Dendritic cell treated with granulocyte-macrophage colony-stimulating factor and Interleukin-4, amounts not matched to agents 40 ng/mL and 50 ng/mL, for 4 days (primary cell): Measurements from ENCODE around the gene STK25.

Experiments used
- H3K27ac Mint-ChIP-seq: one replicate; pipeline ENCODE4 v1.8.0; 2022; ENCODE audit warnings: mild to moderate bottlenecking, mixed read lengths
- H3K27me3 Mint-ChIP-seq: one replicate; pipeline ENCODE4 v1.8.0; 2022; ENCODE audit warnings: mild to moderate bottlenecking, mixed read lengths
- H3K36me3 Mint-ChIP-seq: one replicate; pipeline ENCODE4 v1.8.0; 2022; ENCODE audit warnings: low read depth, mixed read lengths
- H3K4me1 Mint-ChIP-seq: one replicate; pipeline ENCODE4 v1.8.0; 2022; ENCODE audit warnings: low read depth, mixed read lengths
- H3K4me3 Mint-ChIP-seq: one replicate; pipeline ENCODE4 v1.8.0; 2022; ENCODE audit warnings: mild to moderate bottlenecking, moderate library complexity, mixed read lengths
- H3K9me3 Mint-ChIP-seq: one replicate; pipeline ENCODE4 v1.8.0; 2022; ENCODE audit warnings: mixed read lengths
- intact Hi-C: fragments of 100-400 bp; cut with micrococcal nuclease; formaldehyde crosslinking; loops from one replicate; pipeline ENCODE4 v1.15.0; 2022

STK25 gene

GRCh38 chr2:241545523-241546473, 37.4 kb upstream of the STK25 start:
- intact Hi-C loops = no loop called here
- peaks cover 1% of the 10 kb centered on the region for H3K4me1 Mint-ChIP-seq
- H3K4me3 Mint-ChIP-seq = no peak overlapping the region

GRCh38 chr2:241545106-241545505, 36.7 kb upstream of the STK25 start:
- Mint-ChIP-seq H3K4me1 (peaks cover 7% of the 10 kb centered on the region), H3K4me3 (no peak overlapping the region), H3K27ac (no peak overlapping the region), H3K36me3 (no peaks in the 10 kb centered on the region), H3K9me3 (no peaks in the 10 kb centered on the region), H3K27me3 (peaks cover 37% of the 10 kb centered on the region)
- intact Hi-C loops = no loop called here

More at GRCh38 chr2:241545523-241546473, 37.4 kb upstream of the STK25 start:
- peaks cover 31% of the 10 kb centered on the region for H3K27me3 Mint-ChIP-seq
- no peaks in the 10 kb centered on the region for H3K9me3 Mint-ChIP-seq
- no peak overlapping the region for H3K27ac Mint-ChIP-seq
- no peaks in the 10 kb centered on the region for H3K36me3 Mint-ChIP-seq

DNA sequence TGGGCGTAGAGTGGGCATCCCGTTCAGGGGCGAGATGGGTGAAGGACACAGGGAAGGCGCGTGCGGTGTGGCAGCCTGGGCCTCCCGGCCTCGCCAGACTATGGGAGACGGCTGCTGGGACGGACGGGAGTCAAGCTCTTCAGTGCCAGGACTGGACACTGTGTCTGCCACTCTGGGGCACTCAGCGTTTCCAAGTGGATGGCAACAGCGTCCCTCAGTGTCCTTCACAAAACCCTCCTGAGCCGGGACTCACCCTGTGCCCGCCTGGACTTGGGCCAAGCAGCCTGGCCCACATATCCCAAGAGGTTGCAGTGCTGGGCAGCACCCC, 33.9 kb upstream of the STK25 start:
- Mint-ChIP-seq H3K27ac (no peak overlapping the region), H3K9me3 (no peaks in the 10 kb centered on the region), H3K36me3 (no peaks in the 10 kb centered on the region), H3K27me3 (peaks cover 49% of the 10 kb centered on the region), H3K4me3 (no peak overlapping the region), H3K4me1 (peaks cover 7% of the 10 kb centered on the region)
- intact Hi-C loops = no loop called here

DNA sequence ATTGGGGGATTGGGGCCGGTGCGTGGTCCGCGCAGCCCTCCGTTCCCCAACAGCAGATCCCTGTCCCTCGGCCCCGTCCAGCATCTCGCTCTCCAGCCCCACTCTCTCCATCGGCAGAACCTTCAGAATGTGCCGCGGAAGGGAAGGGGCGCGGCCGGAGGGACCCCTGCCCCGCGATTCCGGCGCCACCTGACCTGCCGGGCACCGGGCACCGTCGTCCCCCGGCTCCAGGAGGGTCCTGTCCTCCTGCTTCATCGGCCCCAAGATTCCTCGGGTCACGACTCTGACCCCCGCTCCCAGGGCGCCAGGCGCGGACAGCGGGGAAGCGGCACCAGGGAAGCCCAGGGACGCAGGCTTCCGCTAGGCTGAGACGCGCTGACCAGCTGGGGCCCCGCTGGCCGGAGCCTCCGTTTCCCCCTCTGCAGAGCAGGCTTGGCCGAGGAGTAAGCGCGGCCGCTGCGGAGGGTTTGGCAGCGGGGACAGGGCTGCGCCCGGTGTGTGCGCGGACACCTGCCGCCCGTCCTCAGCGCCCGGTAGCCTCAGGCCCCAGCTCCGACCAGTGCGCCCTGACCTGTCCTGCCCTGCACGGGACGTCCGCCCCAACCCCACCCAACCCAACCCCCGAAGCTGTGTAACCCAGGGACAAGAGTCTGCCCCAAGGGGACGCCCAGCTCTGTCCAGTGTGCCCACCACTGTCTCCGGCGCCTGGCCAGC, 33.3 kb upstream of the STK25 start:
- no peak overlapping the region for H3K27ac Mint-ChIP-seq
- H3K9me3 Mint-ChIP-seq = no peaks in the 10 kb centered on the region
- H3K4me3 Mint-ChIP-seq = no peak overlapping the region
- no peaks in the 10 kb centered on the region for H3K36me3 Mint-ChIP-seq
- H3K27me3 Mint-ChIP-seq = peaks cover 49% of the 10 kb centered on the region
- H3K4me1 Mint-ChIP-seq = peaks cover 7% of the 10 kb centered on the region
- intact Hi-C loops = no loop called here

GRCh38 chr2:241540771-241541561, 32.6 kb upstream of the STK25 start:
- intact Hi-C loops = no loop called here
- no peaks in the 10 kb centered on the region for H3K36me3 Mint-ChIP-seq
- no peaks in the 10 kb centered on the region for H3K9me3 Mint-ChIP-seq
- peaks cover 50% of the 10 kb centered on the region for H3K27me3 Mint-ChIP-seq
- no peak overlapping the region for H3K27ac Mint-ChIP-seq
- peak overlapping the region; percentile 57 for H3K4me3 Mint-ChIP-seq
- H3K4me1 Mint-ChIP-seq = peaks cover 7% of the 10 kb centered on the region

DNA sequence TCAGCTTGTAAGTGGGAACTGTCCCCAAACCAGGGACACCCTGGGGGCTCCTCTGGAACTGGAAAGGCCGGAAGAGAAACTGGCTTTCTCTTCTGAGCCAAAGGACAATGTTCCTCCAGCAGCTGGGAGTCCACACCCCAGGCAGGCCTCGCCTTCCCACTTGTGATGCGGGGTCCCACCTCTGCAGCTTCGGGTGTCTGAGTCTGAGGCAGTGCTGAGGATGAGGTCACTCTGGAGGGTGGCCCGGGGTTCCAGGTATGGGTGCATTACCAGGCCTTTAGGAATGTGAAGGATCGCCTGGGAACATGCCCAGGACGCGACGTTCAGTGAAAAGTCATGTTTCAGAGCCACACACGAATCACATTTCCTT, 32.0 kb upstream of the STK25 start:
- H3K4me3 Mint-ChIP-seq = peak overlapping the region; percentile 57
- no peaks in the 10 kb centered on the region for H3K36me3 Mint-ChIP-seq
- intact Hi-C loops = no loop called here
- H3K9me3 Mint-ChIP-seq = no peaks in the 10 kb centered on the region
- no peak overlapping the region for H3K27ac Mint-ChIP-seq
- peaks cover 51% of the 10 kb centered on the region for H3K27me3 Mint-ChIP-seq
- H3K4me1 Mint-ChIP-seq = peaks cover 7% of the 10 kb centered on the region

- intact Hi-C loops = no loop called here
- H3K36me3 Mint-ChIP-seq = no peaks in the 10 kb centered on the region
- no peak overlapping the region for H3K4me3 Mint-ChIP-seq
- no peak overlapping the region for H3K27ac Mint-ChIP-seq
- H3K4me1 Mint-ChIP-seq = peaks cover 7% of the 10 kb centered on the region
- no peaks in the 10 kb centered on the region for H3K9me3 Mint-ChIP-seq
- peaks cover 51% of the 10 kb centered on the region for H3K27me3 Mint-ChIP-seq
These were observed 31.4 kb upstream of the STK25 start for GRCh38 chr2:241539616-241540374.

DNA sequence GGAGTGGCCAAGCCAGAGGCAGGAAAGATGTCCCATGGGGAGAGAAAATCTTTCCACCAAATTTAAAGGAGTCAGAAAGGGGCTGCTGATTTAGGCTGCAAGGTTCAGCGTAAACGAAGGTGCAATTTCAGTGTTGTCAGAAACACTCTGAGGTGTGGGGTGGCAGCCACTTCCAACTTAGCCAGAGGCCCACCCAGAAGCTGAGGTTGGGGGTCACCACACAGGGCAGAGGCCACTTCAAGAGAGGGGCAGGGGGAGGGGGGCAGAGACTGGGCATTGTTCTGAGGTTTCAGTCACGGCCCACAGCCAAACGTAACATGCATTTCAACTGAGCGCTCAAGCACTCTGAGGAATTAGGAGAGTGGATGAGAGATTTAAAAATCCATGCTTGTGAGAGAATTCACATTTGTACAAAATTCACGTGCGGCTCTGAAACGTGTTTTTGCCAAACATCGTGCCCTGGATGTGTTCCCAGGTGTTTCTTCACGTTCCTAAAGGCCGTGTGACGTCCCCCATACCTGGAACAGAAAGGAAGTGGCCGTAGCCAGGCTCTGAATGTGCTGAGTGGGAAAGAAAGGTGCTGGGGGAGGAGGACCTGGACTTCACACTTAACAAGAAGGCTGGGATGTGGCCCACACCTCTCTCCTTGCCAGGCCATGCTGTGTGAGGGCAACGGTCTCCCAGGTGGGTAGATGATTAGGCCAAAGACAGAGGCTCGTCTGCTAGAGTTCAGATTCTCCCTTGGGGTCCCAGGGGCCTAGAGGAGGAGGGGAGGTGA, 30.6 kb upstream of the STK25 start:
- no peaks in the 10 kb centered on the region for H3K9me3 Mint-ChIP-seq
- H3K36me3 Mint-ChIP-seq = no peaks in the 10 kb centered on the region
- intact Hi-C loops = no loop called here
- H3K4me1 Mint-ChIP-seq = peaks cover 7% of the 10 kb centered on the region
- no peak overlapping the region for H3K27ac Mint-ChIP-seq
- H3K27me3 Mint-ChIP-seq = peaks cover 55% of the 10 kb centered on the region
- H3K4me3 Mint-ChIP-seq = no peak overlapping the region

GRCh38 chr2:241535871-241536655, 27.7 kb upstream of the STK25 start:
- intact Hi-C loops = no loop called here
- Mint-ChIP-seq H3K9me3 (no peaks in the 10 kb centered on the region), H3K4me3 (no peak overlapping the region), H3K27ac (no peak overlapping the region), H3K36me3 (no peaks in the 10 kb centered on the region), H3K27me3 (peaks cover 38% of the 10 kb centered on the region), H3K4me1 (peaks cover 7% of the 10 kb centered on the region)

DNA sequence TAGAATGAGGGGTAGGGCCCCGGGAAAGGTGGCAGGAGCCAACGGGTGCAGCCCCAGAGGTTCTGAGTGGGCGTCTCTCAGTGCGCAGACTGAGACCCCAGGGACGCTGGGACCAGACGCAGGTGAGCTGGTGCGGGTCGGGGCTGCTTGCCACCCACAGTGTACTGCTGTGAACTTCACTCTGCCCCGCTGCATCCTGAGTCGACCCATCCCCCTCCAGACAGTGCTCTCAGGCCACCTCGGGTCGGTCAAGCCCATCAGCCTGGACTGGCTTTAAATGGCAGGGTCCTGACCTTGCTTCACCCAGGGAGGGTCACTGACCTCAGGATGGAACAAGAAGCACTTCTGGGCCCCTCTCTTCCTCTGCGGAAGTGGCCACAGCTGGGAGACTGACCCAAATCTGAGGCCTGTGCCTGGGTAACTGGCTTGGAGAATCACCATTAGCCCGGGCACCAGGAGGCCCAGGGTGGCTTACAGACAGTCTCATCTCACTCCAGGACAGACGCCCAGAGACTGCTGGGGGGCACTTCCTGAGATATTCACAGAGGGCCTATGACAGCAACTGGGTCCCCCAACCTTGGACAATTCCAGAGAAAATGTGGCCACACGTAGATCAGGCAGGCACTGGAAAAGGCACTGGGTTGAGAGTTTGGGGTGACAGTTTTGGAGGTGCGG, 26.5 kb upstream of the STK25 start:
- H3K36me3 Mint-ChIP-seq = no peaks in the 10 kb centered on the region
- H3K27ac Mint-ChIP-seq = no peak overlapping the region
- H3K9me3 Mint-ChIP-seq = no peaks in the 10 kb centered on the region
- peaks cover 31% of the 10 kb centered on the region for H3K27me3 Mint-ChIP-seq
- intact Hi-C loops = no loop called here
- H3K4me1 Mint-ChIP-seq = no peaks in the 10 kb centered on the region
- no peak overlapping the region for H3K4me3 Mint-ChIP-seq

- Mint-ChIP-seq H3K27me3 (peaks cover 31% of the 10 kb centered on the region), H3K36me3 (no peaks in the 10 kb centered on the region), H3K9me3 (no peaks in the 10 kb centered on the region), H3K27ac (no peak overlapping the region), H3K4me1 (no peaks in the 10 kb centered on the region), H3K4me3 (no peak overlapping the region)
- intact Hi-C loops = no loop called here
These were observed 25.9 kb upstream of the STK25 start for GRCh38 chr2:241534293-241534692.
